Activated T-helper 1 cell treated with Interleukin-2 at 50 U/mL for 16 hours (primary cell): ENCODE results near the gene UGDH.

Experiments used
- DNase-seq: peaks from one replicate; pipeline ENCODE4 v3.0.0-alpha.2; 2020; ENCODE audit warnings: low read depth

UGDH gene

GRCh38 chr4:39452860-39453587 lies 74.2 kb downstream of the UGDH start:
- no peak for DNase-seq

- DNase-seq = no peak
Observed at GRCh38 chr4:39452153-39452859, 74.9 kb downstream of the UGDH start.

- no peak for DNase-seq
Observed at GRCh38 chr4:39451423-39452023, 75.7 kb downstream of the UGDH start.

DNA sequence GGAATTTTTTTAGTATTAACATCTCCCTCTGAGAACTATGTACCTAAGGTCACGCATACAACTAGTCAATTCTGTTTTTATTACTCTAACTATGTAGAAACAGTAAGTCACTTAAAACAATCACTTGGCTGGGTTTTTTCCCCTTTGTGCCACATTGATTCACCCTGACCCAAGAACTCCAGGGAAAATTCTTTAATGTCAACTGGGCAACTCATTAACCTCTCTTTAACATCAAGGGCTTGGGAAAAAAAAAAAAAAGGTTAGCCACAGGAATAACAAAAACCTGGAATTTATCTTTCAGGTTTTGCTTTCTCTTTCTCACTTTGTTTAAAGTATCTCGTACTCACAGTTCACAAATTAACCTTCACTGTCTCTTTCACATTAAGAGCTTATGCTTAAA lies 76.6 kb downstream of the UGDH start:
- no peak for DNase-seq
